HEK293T (cell line): Measurements from ENCODE around the gene SOS2.

Experiments used
- CTBP1 ChIP-seq: fragments of 450-650 bp; IDR thresholded peaks from 2 replicates; pipeline ENCODE4 v1.6.1; 2016; ENCODE audit warnings: borderline replicate concordance
- ELF4 ChIP-seq: fragments of 450-650 bp; IDR thresholded peaks from 2 replicates; pipeline ENCODE4 v1.6.1; 2017; ENCODE audit warnings: antibody characterized with exemption
- FOXA1 ChIP-seq: fragments of 450-650 bp; IDR thresholded peaks from 2 replicates; pipeline ENCODE4 v1.6.1; 2016; ENCODE audit warnings: mild to moderate bottlenecking
- L3MBTL2 ChIP-seq: fragments of 450-650 bp; conservative IDR thresholded peaks from 2 replicates; pipeline ENCODE4 v1.6.1; 2016; ENCODE audit warnings: mild to moderate bottlenecking
- LEF1 ChIP-seq: fragments of 450-650 bp; IDR thresholded peaks from 2 replicates; pipeline ENCODE4 v1.6.1; 2017; ENCODE audit warnings: mild to moderate bottlenecking, borderline replicate concordance
- NFRKB ChIP-seq: fragments of 450-650 bp; IDR thresholded peaks from 2 replicates; pipeline ENCODE4 v1.6.1; 2016; ENCODE audit warnings: mild to moderate bottlenecking, moderate library complexity
- SP1 ChIP-seq: fragments of 450-650 bp; IDR thresholded peaks from 2 replicates; pipeline ENCODE4 v1.6.1; 2017
- SUZ12 ChIP-seq: fragments of 450-650 bp; IDR thresholded peaks from 2 replicates; pipeline ENCODE4 v1.6.1; 2016; ENCODE audit warnings: mild to moderate bottlenecking
- TARDBP ChIP-seq: fragments of 450-650 bp; IDR thresholded peaks from 2 replicates; pipeline ENCODE4 v1.6.1; 2016
- ZNF384 ChIP-seq: fragments of 450-650 bp; IDR thresholded peaks from 2 replicates; pipeline ENCODE4 v1.6.1; 2016
- TF ChIP-seq, protein P1 (sequence below): fragments of 450-650 bp; IDR thresholded peaks from 2 replicates; pipeline ENCODE4 v1.6.1; 2016

DNA sequence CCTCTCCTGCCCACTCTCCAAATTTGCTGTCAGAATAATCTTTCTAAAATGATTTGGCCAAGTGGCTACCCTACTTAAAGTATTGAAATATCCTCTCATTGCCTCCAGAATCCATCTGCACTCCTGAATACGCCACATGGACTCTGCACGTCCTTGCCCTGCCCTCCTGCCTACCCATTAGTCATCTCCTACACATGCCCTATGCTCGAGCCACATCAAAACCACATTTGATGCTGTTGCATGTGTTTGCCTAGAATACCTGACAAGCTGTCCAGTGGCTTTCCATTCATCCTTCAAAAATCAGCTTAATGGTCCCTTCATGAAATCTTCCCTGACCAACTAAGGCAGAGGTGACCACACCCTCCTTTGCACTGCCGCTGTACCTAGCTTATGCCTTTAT is 132.0 kb downstream of the SOS2 start:
- TF ChIP-seq CTBP1 (no peak), SUZ12 (no peak), FOXA1 (no peak), ZNF384 (no peak), LEF1 (no peak), ELF4 (no peak), NFRKB (no peak), SP1 (no peak), L3MBTL2 (no peak), TARDBP (no peak)
- TF ChIP-seq, protein P1, sequence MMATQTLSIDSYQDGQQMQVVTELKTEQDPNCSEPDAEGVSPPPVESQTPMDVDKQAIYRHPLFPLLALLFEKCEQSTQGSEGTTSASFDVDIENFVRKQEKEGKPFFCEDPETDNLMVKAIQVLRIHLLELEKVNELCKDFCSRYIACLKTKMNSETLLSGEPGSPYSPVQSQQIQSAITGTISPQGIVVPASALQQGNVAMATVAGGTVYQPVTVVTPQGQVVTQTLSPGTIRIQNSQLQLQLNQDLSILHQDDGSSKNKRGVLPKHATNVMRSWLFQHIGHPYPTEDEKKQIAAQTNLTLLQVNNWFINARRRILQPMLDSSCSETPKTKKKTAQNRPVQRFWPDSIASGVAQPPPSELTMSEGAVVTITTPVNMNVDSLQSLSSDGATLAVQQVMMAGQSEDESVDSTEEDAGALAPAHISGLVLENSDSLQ, result no peak
